WTC11 (cell line): ENCODE results near the gene NEO1.

ENCODE experiments used
- ATF2 ChIP-seq: sonication (generic); formaldehyde crosslinking; IDR thresholded peaks from 2 replicates; pipeline ENCODE4 v1.8.1; 2022; ENCODE audit warnings: low read depth, missing genetic modification reagents, borderline replicate concordance
- CREB1 ChIP-seq: sonication (generic); formaldehyde crosslinking; IDR thresholded peaks from 2 replicates; pipeline ENCODE4 v1.8.0; 2023; ENCODE audit warnings: mild to moderate bottlenecking, missing genetic modification reagents
- CTCF ChIP-seq: fragments of 200-600 bp; IDR thresholded peaks from 2 replicates; pipeline ENCODE4 v1.8.0; 2022; ENCODE audit warnings: antibody characterized with exemption
- ELF4 ChIP-seq: sonication (generic); formaldehyde crosslinking; IDR thresholded peaks from 2 replicates; pipeline ENCODE4 v1.8.1; 2022; ENCODE audit warnings: low read depth, mild to moderate bottlenecking, moderate library complexity, missing genetic modification reagents
- TEAD4 ChIP-seq: sonication (generic); formaldehyde crosslinking; IDR thresholded peaks from 2 replicates; pipeline ENCODE4 v1.8.0; 2022; ENCODE audit warnings: mild to moderate bottlenecking, missing genetic modification reagents
- USF2 ChIP-seq: sonication (generic); formaldehyde crosslinking; IDR thresholded peaks from 2 replicates; pipeline ENCODE4 v1.8.1; 2023; ENCODE audit warnings: mild to moderate bottlenecking, missing genetic modification reagents, moderate library complexity
- ZBTB43 ChIP-seq: sonication (generic); formaldehyde crosslinking; IDR thresholded peaks from 2 replicates; pipeline ENCODE4 v1.8.1; 2023; ENCODE audit warnings: mild to moderate bottlenecking, missing genetic modification reagents
- ZNF263 ChIP-seq: sonication (generic); formaldehyde crosslinking; IDR thresholded peaks from 2 replicates; pipeline ENCODE4 v1.8.1; 2022; ENCODE audit warnings: low read depth, mild to moderate bottlenecking, moderate library complexity, missing genetic modification reagents
- ZNF512 ChIP-seq: sonication (generic); formaldehyde crosslinking; IDR thresholded peaks from 2 replicates; pipeline ENCODE4 v1.8.1; 2022; ENCODE audit warnings: missing genetic modification reagents, borderline replicate concordance

GRCh38 chr15:73019601-73020146 lies 32.6 kb upstream of the NEO1 start:
- TF ChIP-seq ZBTB43 (no peak), CTCF (no peak), ZNF263 (CRISPR knock-in tag) (no peak), ATF2 (CRISPR knock-in tag) (no peak), ZNF512 (CRISPR knock-in tag) (no peak), CREB1 (CRISPR knock-in tag) (no peak), USF2 (CRISPR knock-in tag) (no peak), ELF4 (CRISPR knock-in tag) (no peak), TEAD4 (CRISPR knock-in tag) (no peak)
